Gastrocnemius medialis (tissue), 4 donors: Measurements from ENCODE around the gene MAPK1.

Experiments
- CTCF ChIP-seq, 5 experiments: fragments of 450-650 bp in 3 of 5; fragments of 200-600 bp in 2 of 5; sonication (generic) in 2 of 5; IDR thresholded peaks in 4 of 5; conservative IDR thresholded peaks in 1 of 5; 1 replicate in 4 of 5; 2 replicates in 1 of 5; pipeline ENCODE4 v1.5.1; 2016 to 2019; ENCODE audit warnings: antibody characterized with exemption in 5 of 5, mild to moderate bottlenecking in 3 of 5, moderate library complexity in 3 of 5
- POLR2A ChIP-seq, 2 donors: fragments of 450-650 bp; IDR thresholded peaks; one replicate each; pipeline ENCODE4 v1.6.1; 2017; ENCODE audit warnings: antibody characterized with exemption in 2 of 2, mild to moderate bottlenecking in 2 of 2, moderate library complexity in 2 of 2

- TF ChIP-seq POLR2A (IDR thresholded peaks at IDR 0.05) (no peak), CTCF (IDR thresholded peaks at IDR 0.05 in 4 of 5, conservative IDR thresholded peaks at IDR 0.05 in 1 of 5) (no peak)
Measured at GRCh38 chr22:21707677-21708076, 159.8 kb downstream of the MAPK1 start.
